ENCODE measurements around the gene CGRRF1.

GRCh38 chr14:54585214-54585613, 75.5 kb downstream of the CGRRF1 start:
- no peak for TF ChIP-seq CTCF (IDR thresholded peaks at IDR 0.05)
- TF ChIP-seq ZFX (IDR thresholded peaks at IDR 0.05; ENCODE audit: borderline replicate concordance): no peak
